RWPE1 (cell line): ENCODE data around the gene KIF16B.

Source experiments
- CTCF ChIA-PET: fragments of 350-600 bp; sonication (Branson Sonifier 250); formaldehyde crosslinking; extraction: SDS; loops from one replicate; lab custom pipeline; 2021; lab: Yijun Ruan, JAX
- POLR2A ChIA-PET: fragments of 400-600 bp; formaldehyde crosslinking; extraction: SDS; loops from one replicate; lab custom pipeline; 2020; ENCODE audit warnings: antibody characterized with exemption; ENCODE audit not compliant: low non-redundant PET; lab: Yijun Ruan, JAX
- DNase-seq: peaks from one replicate; pipeline ENCODE4 v3.0.0; 2012; ENCODE audit warnings: low spot score
- H3K27ac ChIP-seq: fragments of 450-650 bp; 2 replicates; pipeline ENCODE4 v1.5.1; 2017
- TF ChIP-seq, protein P1 (sequence below): fragments of 450-650 bp; conservative IDR thresholded peaks from 2 replicates; pipeline ENCODE4 v1.5.1; 2017; ENCODE audit warnings: low read depth, mild to moderate bottlenecking

KIF16B gene

DNA sequence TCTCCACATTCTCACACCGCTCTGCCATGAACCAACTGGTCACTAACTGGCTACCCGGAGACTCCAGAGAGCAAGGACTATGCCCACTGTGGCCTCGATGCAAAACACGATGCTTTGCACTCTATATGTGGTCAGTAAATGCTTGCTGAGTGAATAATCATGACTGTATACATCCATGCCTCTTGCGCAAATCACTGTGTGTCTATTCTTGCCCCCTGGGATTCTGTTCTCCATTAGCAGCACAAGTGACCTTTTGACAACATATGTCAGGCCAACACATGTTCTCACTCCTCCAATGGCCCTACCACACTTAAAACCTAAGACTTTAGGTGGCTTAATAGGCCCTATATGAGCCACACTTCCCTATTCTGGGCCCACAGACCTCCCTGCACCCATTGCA is 16.9 kb downstream of the KIF16B start:
- ChIA-PET CTCF (no interaction called here), POLR2A (no interaction called here)
- TF ChIP-seq, protein P1, sequence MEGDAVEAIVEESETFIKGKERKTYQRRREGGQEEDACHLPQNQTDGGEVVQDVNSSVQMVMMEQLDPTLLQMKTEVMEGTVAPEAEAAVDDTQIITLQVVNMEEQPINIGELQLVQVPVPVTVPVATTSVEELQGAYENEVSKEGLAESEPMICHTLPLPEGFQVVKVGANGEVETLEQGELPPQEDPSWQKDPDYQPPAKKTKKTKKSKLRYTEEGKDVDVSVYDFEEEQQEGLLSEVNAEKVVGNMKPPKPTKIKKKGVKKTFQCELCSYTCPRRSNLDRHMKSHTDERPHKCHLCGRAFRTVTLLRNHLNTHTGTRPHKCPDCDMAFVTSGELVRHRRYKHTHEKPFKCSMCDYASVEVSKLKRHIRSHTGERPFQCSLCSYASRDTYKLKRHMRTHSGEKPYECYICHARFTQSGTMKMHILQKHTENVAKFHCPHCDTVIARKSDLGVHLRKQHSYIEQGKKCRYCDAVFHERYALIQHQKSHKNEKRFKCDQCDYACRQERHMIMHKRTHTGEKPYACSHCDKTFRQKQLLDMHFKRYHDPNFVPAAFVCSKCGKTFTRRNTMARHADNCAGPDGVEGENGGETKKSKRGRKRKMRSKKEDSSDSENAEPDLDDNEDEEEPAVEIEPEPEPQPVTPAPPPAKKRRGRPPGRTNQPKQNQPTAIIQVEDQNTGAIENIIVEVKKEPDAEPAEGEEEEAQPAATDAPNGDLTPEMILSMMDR = no peak
- peak overlapping the region; percentile 30; the same call in 1 of the 2 replicates for H3K27ac ChIP-seq
- DNase-seq = peak; percentile 72

DNA sequence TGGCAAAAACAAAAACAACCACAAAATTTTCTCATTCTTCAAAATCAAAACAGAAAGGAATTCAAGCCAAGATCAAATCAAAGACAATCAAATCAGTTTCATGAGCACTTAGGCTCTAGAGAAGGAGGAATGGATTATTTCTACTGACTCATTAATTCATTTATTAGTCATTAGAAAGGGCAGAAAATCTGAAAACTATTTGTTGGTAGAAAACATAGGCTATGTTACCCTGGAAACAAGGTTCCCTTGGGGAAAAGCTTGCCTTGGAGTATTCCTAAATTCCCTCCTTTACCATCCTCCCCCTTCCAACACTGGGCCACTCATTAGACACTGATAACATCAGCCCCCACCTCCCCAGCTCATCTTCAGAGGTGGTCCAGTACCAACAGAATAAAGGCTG is 17.5 kb downstream of the KIF16B start:
- peak; percentile 16 for DNase-seq
- TF ChIP-seq, protein P1 = no peak
- ChIA-PET CTCF (no interaction called here), POLR2A (no interaction called here)
- peak overlapping the region; percentile 30; the same call in 1 of the 2 replicates for H3K27ac ChIP-seq

DNA sequence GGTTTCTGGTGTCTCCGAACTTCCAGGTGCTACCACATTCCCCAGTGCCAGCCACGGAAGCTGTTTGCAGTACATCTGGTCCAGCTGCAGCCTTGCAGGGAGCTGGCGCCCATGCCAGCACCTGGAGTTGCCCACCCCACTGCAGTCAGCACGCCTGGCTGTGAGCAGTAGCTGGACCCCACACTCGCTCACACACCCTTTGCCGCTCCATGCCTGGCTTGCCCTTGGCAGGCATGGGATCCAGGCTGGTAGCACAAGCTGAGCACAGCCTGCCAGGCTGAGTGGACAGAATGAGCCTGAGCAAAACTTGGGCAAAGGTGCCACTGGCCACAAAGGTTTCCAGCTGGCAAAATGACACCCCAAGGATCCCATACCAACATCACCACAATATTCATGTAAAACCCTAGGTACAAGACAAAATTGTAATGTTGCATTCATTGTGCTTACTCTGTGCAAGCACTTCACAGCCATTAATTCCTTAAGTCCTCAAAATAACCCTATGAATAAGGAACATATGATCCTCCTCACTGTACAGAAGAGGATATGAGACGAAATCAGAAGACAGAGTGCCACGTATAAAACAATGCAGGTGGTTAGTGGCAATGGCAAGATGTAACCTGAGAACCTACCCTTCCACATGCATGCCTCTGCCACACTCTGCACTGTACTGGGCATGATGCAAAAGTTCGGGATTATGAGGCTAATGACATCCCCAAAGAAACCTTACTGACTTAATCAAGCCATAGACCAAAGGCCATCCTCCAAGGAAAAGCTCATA is 18.3 kb downstream of the KIF16B start:
- TF ChIP-seq, protein P1 = no peak
- no peak for DNase-seq
- POLR2A ChIA-PET = no interaction called here
- CTCF ChIA-PET = interaction anchor here (0.6 kb wide), 1 partner anchor 921 kb away, joined by 3 read pairs; no protein-coding TSS in a partner anchor
- H3K27ac ChIP-seq = peak overlapping the region; percentile 2; the same call in 1 of the 2 replicates

DNA sequence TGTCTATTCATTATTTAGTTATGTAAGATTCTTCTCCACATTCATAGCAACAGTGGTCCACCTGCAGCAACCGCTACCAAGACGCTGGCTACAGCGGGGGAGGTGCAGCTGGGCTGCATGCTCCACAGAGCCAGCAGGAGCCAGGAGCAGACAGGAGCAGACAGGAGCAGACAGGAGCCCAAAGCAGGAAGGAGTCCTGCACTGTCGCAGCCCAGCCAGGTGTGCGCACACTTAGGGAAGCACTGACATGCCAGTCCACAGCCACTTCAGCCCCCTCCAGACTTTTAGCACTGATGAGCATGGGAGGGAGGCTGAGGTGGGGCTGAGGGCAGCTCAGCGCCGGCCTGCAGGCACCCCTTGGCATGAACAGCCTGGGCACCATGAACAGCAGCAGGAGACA is 19.6 kb downstream of the KIF16B start:
- ChIA-PET CTCF (interaction anchor here (0.6 kb wide), 1 partner anchor 10 kb away, joined by 3 read pairs; no protein-coding TSS in a partner anchor), POLR2A (no interaction called here)
- TF ChIP-seq, protein P1 = no peak
- H3K27ac ChIP-seq = no peak overlapping the region
- DNase-seq = no peak

DNA sequence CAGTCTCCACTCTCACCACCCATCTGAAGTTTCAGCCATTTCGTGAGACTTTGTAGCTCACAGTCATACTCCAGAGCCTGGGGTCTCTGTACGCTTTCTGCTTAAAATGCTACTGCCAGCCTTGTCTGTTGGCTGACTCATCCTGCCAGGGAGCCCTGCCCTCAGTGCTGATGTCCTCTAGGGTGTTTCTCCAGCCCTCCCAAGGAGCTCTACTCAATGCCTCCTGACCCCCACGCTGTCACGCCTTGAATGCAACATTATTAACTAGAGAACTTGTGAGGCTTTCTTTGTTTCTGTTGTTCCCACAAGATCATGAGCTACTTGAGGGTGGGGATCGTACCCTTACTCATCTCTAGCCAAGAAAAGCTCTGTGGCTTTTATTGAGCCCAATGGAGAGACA is 20.1 kb downstream of the KIF16B start:
- ChIA-PET POLR2A (no interaction called here), CTCF (interaction anchor here (0.6 kb wide), 1 partner anchor 10 kb away, joined by 3 read pairs; no protein-coding TSS in a partner anchor)
- H3K27ac ChIP-seq = no peak overlapping the region
- TF ChIP-seq, protein P1 = no peak
- DNase-seq = no peak

DNA sequence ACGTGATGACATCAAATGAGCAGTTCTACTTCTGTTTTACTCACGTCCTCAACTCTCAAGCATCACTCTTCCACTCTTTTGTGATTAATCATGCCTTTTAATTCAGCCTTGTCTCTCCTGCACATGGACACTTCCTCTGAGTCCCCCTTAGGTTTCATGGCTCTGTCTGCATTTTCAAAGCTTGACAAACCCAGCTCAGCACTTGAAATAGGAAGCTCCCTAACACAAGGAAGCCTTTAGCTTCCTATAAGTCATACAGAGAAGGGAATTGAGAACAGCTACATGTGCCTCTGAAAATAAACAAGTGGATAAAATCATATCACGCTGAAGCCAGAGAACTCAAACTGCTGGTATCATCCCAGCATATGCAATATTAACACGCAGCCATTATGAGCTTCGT is 21.2 kb downstream of the KIF16B start:
- TF ChIP-seq, protein P1 = no peak
- ChIA-PET CTCF (interaction anchor here (0.6 kb wide), 1 partner anchor 639 kb away, joined by 5 read pairs; no protein-coding TSS in a partner anchor), POLR2A (interaction anchor here (0.7 kb wide), 1 partner anchor 129 kb away, joined by 3 read pairs; no protein-coding TSS in a partner anchor)
- H3K27ac ChIP-seq = no peak overlapping the region
- no peak for DNase-seq
